RWPE1 (cell line): ENCODE data around the gene HJV.

Source experiments
- CTCF ChIA-PET: fragments of 350-600 bp; sonication (Branson Sonifier 250); formaldehyde crosslinking; extraction: SDS; loops from one replicate; lab custom pipeline; 2021; lab: Yijun Ruan, JAX
- POLR2A ChIA-PET: fragments of 400-600 bp; formaldehyde crosslinking; extraction: SDS; loops from one replicate; lab custom pipeline; 2020; ENCODE audit warnings: antibody characterized with exemption; ENCODE audit not compliant: low non-redundant PET; lab: Yijun Ruan, JAX
- DNase-seq: peaks from one replicate; pipeline ENCODE4 v3.0.0; 2012; ENCODE audit warnings: low spot score
- H3K27ac ChIP-seq: fragments of 450-650 bp; 2 replicates; pipeline ENCODE4 v1.5.1; 2017
- TF ChIP-seq, protein P1 (sequence below): fragments of 450-650 bp; conservative IDR thresholded peaks from 2 replicates; pipeline ENCODE4 v1.5.1; 2017; ENCODE audit warnings: low read depth, mild to moderate bottlenecking

HJV gene

DNA sequence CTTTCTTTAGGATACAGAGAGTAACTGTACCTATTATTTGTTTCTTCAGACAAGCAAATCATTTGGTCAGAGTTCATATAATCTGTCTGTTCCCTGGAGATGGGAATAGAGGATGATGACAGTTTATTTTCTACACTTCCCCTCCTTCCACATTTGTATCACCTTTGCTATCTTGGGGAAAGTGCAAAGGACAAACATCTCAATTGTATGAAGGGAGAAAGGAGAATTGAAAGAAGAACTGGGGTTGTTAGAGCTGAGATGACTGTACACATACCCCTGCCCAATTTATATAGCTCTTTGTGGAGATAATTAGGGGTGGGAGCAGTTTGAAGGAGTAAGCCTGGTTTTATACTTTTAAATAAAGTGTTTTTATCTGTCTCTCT, 43.1 kb downstream of the HJV start:
- CTCF ChIA-PET = interaction anchor here (0.9 to 5.6 kb wide), 6 partner anchors 12 to 133 kb away, joined by 3 to 54 read pairs (median 6); partner anchors contain the start of gene NUDT17
- TF ChIP-seq, protein P1, sequence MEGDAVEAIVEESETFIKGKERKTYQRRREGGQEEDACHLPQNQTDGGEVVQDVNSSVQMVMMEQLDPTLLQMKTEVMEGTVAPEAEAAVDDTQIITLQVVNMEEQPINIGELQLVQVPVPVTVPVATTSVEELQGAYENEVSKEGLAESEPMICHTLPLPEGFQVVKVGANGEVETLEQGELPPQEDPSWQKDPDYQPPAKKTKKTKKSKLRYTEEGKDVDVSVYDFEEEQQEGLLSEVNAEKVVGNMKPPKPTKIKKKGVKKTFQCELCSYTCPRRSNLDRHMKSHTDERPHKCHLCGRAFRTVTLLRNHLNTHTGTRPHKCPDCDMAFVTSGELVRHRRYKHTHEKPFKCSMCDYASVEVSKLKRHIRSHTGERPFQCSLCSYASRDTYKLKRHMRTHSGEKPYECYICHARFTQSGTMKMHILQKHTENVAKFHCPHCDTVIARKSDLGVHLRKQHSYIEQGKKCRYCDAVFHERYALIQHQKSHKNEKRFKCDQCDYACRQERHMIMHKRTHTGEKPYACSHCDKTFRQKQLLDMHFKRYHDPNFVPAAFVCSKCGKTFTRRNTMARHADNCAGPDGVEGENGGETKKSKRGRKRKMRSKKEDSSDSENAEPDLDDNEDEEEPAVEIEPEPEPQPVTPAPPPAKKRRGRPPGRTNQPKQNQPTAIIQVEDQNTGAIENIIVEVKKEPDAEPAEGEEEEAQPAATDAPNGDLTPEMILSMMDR = no peak
- POLR2A ChIA-PET = interaction anchor here (0.9 kb wide), 1 partner anchor 23 kb away, joined by 4 read pairs; no protein-coding TSS in a partner anchor
- H3K27ac ChIP-seq = peak overlapping the region; percentile 91
- DNase-seq = no peak

DNA sequence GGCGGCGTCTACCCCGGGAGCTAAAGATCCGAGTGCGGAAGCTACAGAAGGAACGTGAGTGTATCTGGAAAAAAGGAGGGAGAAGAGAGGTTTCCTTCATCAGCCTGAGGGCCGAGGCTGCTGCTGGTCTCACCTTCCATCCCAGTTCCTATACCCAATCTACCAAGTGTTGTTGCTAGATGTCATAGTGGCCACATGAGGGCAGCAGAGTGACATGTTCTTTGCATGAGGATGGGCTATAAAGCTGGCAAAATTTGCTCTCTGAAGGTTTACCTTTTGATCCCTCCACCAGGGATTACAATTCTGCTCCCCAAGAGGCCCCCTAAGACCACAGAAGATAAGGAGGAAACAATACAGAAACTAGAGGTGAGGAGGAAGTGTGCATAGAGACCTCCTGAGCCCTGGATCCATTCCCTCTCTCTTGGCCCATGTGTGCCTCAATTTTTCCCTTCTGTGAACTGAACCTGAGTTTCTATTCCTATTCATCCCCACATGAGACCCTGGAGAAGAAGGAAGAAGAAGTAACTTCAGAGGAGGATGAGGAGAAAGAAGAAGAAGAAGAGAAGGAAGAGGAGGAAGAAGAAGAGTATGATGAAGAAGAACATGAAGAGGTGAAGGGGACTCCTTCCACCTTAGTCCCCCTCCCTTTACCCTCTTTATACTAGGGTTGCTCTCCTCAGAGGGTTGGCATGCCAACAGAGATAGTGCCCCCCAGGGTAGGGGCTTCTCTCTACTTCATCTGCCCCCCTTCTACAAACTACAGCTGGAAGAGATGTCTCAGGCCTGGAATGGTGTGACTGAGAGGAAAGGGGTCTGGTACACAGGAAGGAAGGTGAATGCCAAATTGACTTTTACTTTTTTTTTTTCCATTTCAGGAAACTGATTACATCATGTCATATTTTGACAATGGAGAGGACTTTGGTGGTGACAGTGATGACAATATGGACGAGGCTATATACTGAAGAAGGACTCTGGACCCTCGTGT, 43.8 kb downstream of the HJV start:
- TF ChIP-seq, protein P1 = peak; percentile 85
- POLR2A ChIA-PET = no interaction called here
- CTCF ChIA-PET = interaction anchor here (0.5 to 5.6 kb wide), 25 partner anchors 9 to 220 kb away, joined by 3 to 54 read pairs (median 4); partner anchors contain the start of gene NUDT17
- peak overlapping the region; percentile 22; the same call in 1 of the 2 replicates for H3K27ac ChIP-seq
- peak; percentile 79 for DNase-seq

DNA sequence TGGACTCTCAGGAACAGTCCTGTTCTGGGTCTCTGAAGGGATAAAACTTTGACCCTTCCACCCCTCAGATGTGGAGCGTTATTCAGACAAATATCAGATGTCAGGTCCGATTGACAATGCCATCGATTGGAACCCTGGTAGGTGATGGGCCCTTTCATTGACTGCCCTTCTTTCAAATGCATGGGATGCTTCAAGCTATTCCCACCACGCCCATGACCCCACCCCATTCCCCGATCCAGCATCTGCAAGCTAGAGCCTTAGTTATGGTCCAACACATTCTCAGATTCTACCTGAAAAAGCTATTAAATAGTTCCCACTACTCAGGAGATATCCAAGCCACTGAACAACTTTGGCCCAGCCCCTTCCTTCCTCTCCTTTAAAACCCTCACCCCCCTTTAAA, 44.5 kb downstream of the HJV start:
- peak overlapping the region; percentile 22; the same call in 1 of the 2 replicates for H3K27ac ChIP-seq
- no peak for DNase-seq
- CTCF ChIA-PET = interaction anchor here (0.5 to 5.6 kb wide), 18 partner anchors 8 to 219 kb away, joined by 3 to 54 read pairs (median 4); partner anchors contain the start of gene NUDT17
- TF ChIP-seq, protein P1 = no peak
- POLR2A ChIA-PET = interaction anchor here (1.0 kb wide), 1 partner anchor 13 kb away, joined by 4 read pairs; the partner anchor contains the start of genes ANKRD34A and POLR3GL

DNA sequence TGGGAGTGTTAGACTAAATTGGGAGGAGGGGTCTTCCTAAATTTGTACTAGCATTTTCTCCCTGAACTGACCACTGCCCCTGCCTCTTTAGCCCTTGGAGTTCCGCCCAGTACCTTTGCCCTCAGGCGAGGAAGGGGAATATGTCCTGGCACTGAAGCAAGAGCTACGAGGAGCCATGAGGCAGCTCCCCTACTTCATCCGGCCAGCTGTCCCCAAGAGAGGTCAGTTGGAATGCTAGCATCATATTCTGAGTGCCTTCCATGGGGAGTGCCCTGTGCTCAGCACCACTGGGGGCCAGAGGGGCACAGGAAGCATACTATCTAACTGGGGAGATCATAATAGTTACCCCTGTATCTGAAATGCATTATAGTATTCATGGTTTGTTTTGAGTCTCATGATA, 46.3 kb downstream of the HJV start:
- DNase-seq = no peak
- H3K27ac ChIP-seq = peak overlapping the region; percentile 37; the same call in 1 of the 2 replicates
- ChIA-PET CTCF (interaction anchor here (1.6 kb wide), 1 partner anchor 32 kb away, joined by 4 read pairs; no protein-coding TSS in a partner anchor), POLR2A (no interaction called here)
- TF ChIP-seq, protein P1 = no peak

DNA sequence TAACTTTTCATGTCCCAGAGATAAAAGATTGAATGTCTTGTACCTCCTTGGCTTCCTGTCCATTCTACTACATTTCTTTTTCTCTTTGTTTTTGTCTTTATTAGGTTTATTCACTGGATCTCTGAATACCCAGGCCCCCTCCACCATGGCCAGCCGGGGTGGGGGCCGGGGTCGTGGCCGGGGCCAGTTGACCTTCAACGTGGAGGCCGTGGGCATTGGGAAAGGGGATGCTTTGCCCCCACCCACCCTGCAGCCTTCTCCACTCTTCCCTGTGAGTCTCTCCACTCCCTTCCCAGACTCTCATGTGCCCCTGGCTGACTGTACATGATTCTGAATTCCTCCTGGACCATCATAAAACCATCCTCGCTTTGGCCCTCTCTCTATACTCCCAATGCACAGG, 46.8 kb downstream of the HJV start:
- DNase-seq = no peak
- peak overlapping the region; percentile 37 for H3K27ac ChIP-seq
- ChIA-PET POLR2A (no interaction called here), CTCF (interaction anchor here (1.6 kb wide), 1 partner anchor 33 kb away, joined by 4 read pairs; no protein-coding TSS in a partner anchor)
- TF ChIP-seq, protein P1 = no peak

DNA sequence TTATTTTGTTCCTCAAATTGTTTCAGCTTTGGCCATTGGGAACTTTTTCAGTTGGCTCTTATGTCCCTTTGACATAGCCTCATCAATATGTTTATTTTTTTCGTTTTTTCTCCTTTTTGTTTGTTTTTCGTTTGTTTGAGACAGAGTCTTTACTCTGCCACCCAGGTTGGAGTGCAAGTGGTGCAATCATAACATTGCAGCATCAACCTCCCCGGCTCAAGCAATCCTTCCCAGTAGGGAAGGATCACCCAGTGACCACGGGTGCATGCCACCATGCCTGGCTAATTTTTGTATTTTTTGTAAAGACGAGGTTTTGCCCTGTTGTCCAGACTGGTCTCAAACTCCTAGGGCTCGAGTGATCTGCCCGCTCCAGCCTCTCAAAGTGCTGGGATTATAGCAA, 49.0 kb downstream of the HJV start:
- POLR2A ChIA-PET = no interaction called here

More for the DNA sequence above, 49.0 kb downstream of the HJV start:
- no peak overlapping the region for H3K27ac ChIP-seq
- no peak for DNase-seq
- CTCF ChIA-PET = interaction anchor here (0.6 kb wide), 1 partner anchor 34 kb away, joined by 4 read pairs; no protein-coding TSS in a partner anchor
- TF ChIP-seq, protein P1 = no peak
